ENCODE results near the gene ATP1B3. TPM values are rescaled to one million over a fixed set of nuclear protein-coding genes. Genes with fewer than 3 reads are reported as not detected.

Gene ATP1B3
- total RNA-seq, 1 experiment from 2014 or later, result 250 TPM

GRCh38 chr3:141926929-141927328, 50.5 kb downstream of the ATP1B3 start:
- Histone ChIP-seq H4K91ac (ENCODE audit: insufficient read length, low read depth, low read length) (no peak overlapping the region), H2BK20ac (ENCODE audit: low read depth, low read length, poor library complexity, severe bottlenecking) (no peak overlapping the region), H4K5ac (ENCODE audit: insufficient read length, low read depth, low read length) (no peak overlapping the region), H3K4ac (ENCODE audit: low read depth, low read length) (no peak overlapping the region), H2BK15ac (ENCODE audit: low read depth, low read length) (no peak overlapping the region), H4K8ac (replicated peaks; ENCODE audit: insufficient read length, low read depth, low read length) (no peak overlapping the region), H3K4me1 (ENCODE audit: insufficient read depth, low read length) (no peaks in the 10 kb centered on the region), H3K27me3 (ENCODE audit: insufficient read depth, low read length) (no peaks in the 10 kb centered on the region), H3K18ac (ENCODE audit: insufficient read length, low read depth, low read length) (no peak overlapping the region), H2BK120ac (ENCODE audit: low read depth, low read length, poor library complexity, severe bottlenecking) (no peak overlapping the region), H3K14ac (ENCODE audit: insufficient read depth, low read length) (no peak overlapping the region), H2BK5ac (ENCODE audit: insufficient read length, low read length) (no peak overlapping the region), H2AFZ (ENCODE audit: low read length) (no peak overlapping the region), H3K79me2 (ENCODE audit: insufficient read depth, low read length) (no peaks in the 10 kb centered on the region), H3K9ac (ENCODE audit: extremely low read depth, insufficient read length, low read length) (no peak overlapping the region), H3K9me3 (ENCODE audit: control insufficient read depth, low read depth, low read length) (no peaks in the 10 kb centered on the region), H3K27ac (ENCODE audit: insufficient read length, low read depth, low read length) (no peak overlapping the region), H2AK5ac (ENCODE audit: insufficient read length, low read length) (no peak overlapping the region), H3T11ph (ENCODE audit: low read length) (no peak overlapping the region), H4K20me1 (ENCODE audit: control insufficient read depth, insufficient read depth, insufficient read length) (no peaks in the 10 kb centered on the region), H3K56ac (ENCODE audit: insufficient read length, low read depth, low read length) (no peak overlapping the region), H3K23me2 (ENCODE audit: insufficient read length, low read depth, low read length, poor library complexity, severe bottlenecking) (no peaks in the 10 kb centered on the region), H3K23ac (ENCODE audit: insufficient read length, low read depth, low read length) (no peak overlapping the region), H3K4me2 (ENCODE audit: insufficient read depth, insufficient read length, low read length) (no peak overlapping the region), H2BK12ac (ENCODE audit: insufficient read length, low read depth, low read length) (no peak overlapping the region), H3K79me1 (ENCODE audit: insufficient read depth, low read depth, low read length, poor library complexity, severe bottlenecking) (no peaks in the 10 kb centered on the region)
- H3K9me3 Mint-ChIP-seq, result no peaks in the 10 kb centered on the region; a peak in 1 of 5 replicates
- H3K27ac Mint-ChIP-seq, result no peak overlapping the region
- no peak for DNase-seq
- WGBS (ENCODE audit: extremely low coverage, insufficient read length, low lambda C conversion rate), result no CpG with 5 or more reads among the region's 9 CpGs
- no peaks in the 10 kb centered on the region for H3K27me3 Mint-ChIP-seq (ENCODE audit: low read depth)
- peaks cover 7 to 10% of the 10 kb centered on the region in 2 experiments for H3K4me1 Mint-ChIP-seq
- no peak overlapping the region for H3K4me3 Mint-ChIP-seq
- peaks cover 36 to 54% (median 50%) of the 10 kb centered on the region in 3 experiments for H3K36me3 Mint-ChIP-seq (ENCODE audit: insufficient read depth in 1 of 3, low read depth in 3 of 3)
- TF ChIP-seq, protein P1, sequence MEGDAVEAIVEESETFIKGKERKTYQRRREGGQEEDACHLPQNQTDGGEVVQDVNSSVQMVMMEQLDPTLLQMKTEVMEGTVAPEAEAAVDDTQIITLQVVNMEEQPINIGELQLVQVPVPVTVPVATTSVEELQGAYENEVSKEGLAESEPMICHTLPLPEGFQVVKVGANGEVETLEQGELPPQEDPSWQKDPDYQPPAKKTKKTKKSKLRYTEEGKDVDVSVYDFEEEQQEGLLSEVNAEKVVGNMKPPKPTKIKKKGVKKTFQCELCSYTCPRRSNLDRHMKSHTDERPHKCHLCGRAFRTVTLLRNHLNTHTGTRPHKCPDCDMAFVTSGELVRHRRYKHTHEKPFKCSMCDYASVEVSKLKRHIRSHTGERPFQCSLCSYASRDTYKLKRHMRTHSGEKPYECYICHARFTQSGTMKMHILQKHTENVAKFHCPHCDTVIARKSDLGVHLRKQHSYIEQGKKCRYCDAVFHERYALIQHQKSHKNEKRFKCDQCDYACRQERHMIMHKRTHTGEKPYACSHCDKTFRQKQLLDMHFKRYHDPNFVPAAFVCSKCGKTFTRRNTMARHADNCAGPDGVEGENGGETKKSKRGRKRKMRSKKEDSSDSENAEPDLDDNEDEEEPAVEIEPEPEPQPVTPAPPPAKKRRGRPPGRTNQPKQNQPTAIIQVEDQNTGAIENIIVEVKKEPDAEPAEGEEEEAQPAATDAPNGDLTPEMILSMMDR (conservative IDR thresholded peaks at IDR 0.05), result no peak

All from H9 (cell line).